Transverse colon (tissue), 4 donors: Measurements from ENCODE around the gene MEGF11. TPM values are rescaled to one million over a fixed set of nuclear protein-coding genes. Genes with fewer than 3 reads are reported as not detected.

Experiments
- DNase-seq: peaks from one replicate; pipeline ENCODE4 v3.0.0-alpha.2; 2019
- H3K27ac ChIP-seq, 4 donors: fragments of 200-600 bp; sonication (generic); 2 replicates each; pipeline ENCODE4 v1.5.1; 2016 to 2018; ENCODE audit warnings: inconsistent platforms in 4 of 4
- H3K27me3 ChIP-seq: fragments of 200-600 bp; sonication (generic); 2 replicates; pipeline ENCODE4 v1.5.1; 2017; ENCODE audit warnings: inconsistent platforms
- H3K36me3 ChIP-seq, 4 donors: fragments of 200-600 bp; sonication (generic); 2 replicates each; pipeline ENCODE4 v1.5.1; 2017 to 2019; ENCODE audit warnings: inconsistent platforms in 4 of 4
- H3K4me1 ChIP-seq, 4 donors: fragments of 200-600 bp; sonication (generic); 2 replicates each; pipeline ENCODE4 v1.5.1; 2017 to 2020; ENCODE audit warnings: inconsistent platforms in 4 of 4
- H3K4me3 ChIP-seq, 4 donors: fragments of 200-600 bp; sonication (generic); 1 replicate in 1 of 4; 2 replicates in 3 of 4; pipeline versions ENCODE4 v1.5.1 to v1.6.1; 2017 to 2019; ENCODE audit warnings: inconsistent platforms in 4 of 4
- H3K9me3 ChIP-seq, 2 donors: fragments of 200-600 bp; sonication (generic); 2 replicates each; pipeline ENCODE4 v1.5.1; 2017 to 2019; ENCODE audit warnings: inconsistent platforms in 2 of 2
- CTCF ChIP-seq, 5 experiments: fragments of 200-600 bp in 3 of 5; fragments of 450-650 bp in 2 of 5; sonication (generic) in 3 of 5; IDR thresholded peaks; 1 replicate in 2 of 5; 2 replicates in 3 of 5; pipeline ENCODE4 v1.5.1; 2016 to 2017; ENCODE audit warnings: antibody characterized with exemption in 5 of 5, inconsistent platforms in 3 of 5, mild to moderate bottlenecking in 2 of 5, moderate library complexity in 1 of 5
- EP300 ChIP-seq: sonication (generic); formaldehyde crosslinking; IDR thresholded peaks from one replicate; pipeline ENCODE4 v1.6.1; 2017; ENCODE audit warnings: antibody characterized with exemption, low read depth
- POLR2A ChIP-seq: fragments of 450-650 bp; IDR thresholded peaks from one replicate; pipeline ENCODE4 v1.6.1; 2016; ENCODE audit warnings: antibody characterized with exemption, mild to moderate bottlenecking, moderate library complexity
- POLR2AphosphoS5 ChIP-seq, 3 donors: sonication (generic); formaldehyde crosslinking; IDR thresholded peaks; one replicate each; pipeline ENCODE4 v1.6.1; 2016; ENCODE audit warnings: antibody characterized with exemption in 3 of 3
- whole genome bisulfite sequencing, 2 donors: methylation state at CpG; one replicate each; pipeline ENCODE4 v1.1.5; 2018; ENCODE audit warnings: low coverage in 1 of 2; 5-methylcytosine and 5-hydroxymethylcytosine counted together
- in situ Hi-C, 4 donors: fragments of 200-750 bp; cut with MboI; loops; one replicate each; pipeline versions ENCODE4 v1.15.0 to v1.15.1; 2017; ENCODE audit warnings: low sequenced_read_pairs in 3 of 4, low pct_ligation_motif_present in 1 of 4, low pct_unique_long_range_greater_than_20kb in 1 of 4
- intact Hi-C: fragments of 100-400 bp; cut with DNase I; formaldehyde crosslinking; loops from one replicate; pipeline ENCODE4 v1.15.1; 2023; ENCODE audit warnings: low total_unique reads
- total RNA-seq, 4 donors: library from RNA; depleted of rRNA; stranded (reverse); fragments of >200 nt; gene quantifications; one replicate each; pipeline ENCODE4 v1.1.0, GENCODE V29; 2016

MEGF11 gene
- total RNA-seq, 4 donors from 2014 or later, result 0.16 TPM; not detected in 3

GRCh38 chr15:65942436-65942835 lies 311.1 kb downstream of the MEGF11 start:
- intact Hi-C loops (no loop called here), in situ Hi-C loops (no loop called here)
- H3K4me3 ChIP-seq, result no peak overlapping the region
- WGBS, 2 donors, result 81% methylated on average over 4 of the region's 4 CpGs; no CpG with 5 or more reads in 1 of the 2 donors
- H3K9me3 ChIP-seq, result no peaks in the 10 kb centered on the region
- no peaks in the 10 kb centered on the region for H3K4me1 ChIP-seq
- H3K36me3 ChIP-seq, result no peaks in the 10 kb centered on the region
- no peak for DNase-seq
- TF ChIP-seq CTCF (IDR thresholded peaks at IDR 0.05) (no peak), POLR2AphosphoS5 (IDR thresholded peaks at IDR 0.05) (no peak), EP300 (no peak), POLR2A (no peak)
- H3K27me3 ChIP-seq, result no peaks in the 10 kb centered on the region
- H3K27ac ChIP-seq, result no peak overlapping the region

GRCh38 chr15:65940618-65940909 lies 313.0 kb downstream of the MEGF11 start:
- H3K4me1 ChIP-seq, result no peaks in the 10 kb centered on the region
- no peaks in the 10 kb centered on the region for H3K9me3 ChIP-seq
- no peaks in the 10 kb centered on the region for H3K27me3 ChIP-seq
- no peak for DNase-seq
- in situ Hi-C loops (no loop called here), intact Hi-C loops (no loop called here)
- TF ChIP-seq POLR2A (no peak), POLR2AphosphoS5 (IDR thresholded peaks at IDR 0.05) (no peak), EP300 (no peak), CTCF (IDR thresholded peaks at IDR 0.05) (no peak)
- no peaks in the 10 kb centered on the region for H3K36me3 ChIP-seq
- H3K4me3 ChIP-seq, result no peak overlapping the region
- H3K27ac ChIP-seq, result no peak overlapping the region

- no peak overlapping the region for H3K27ac ChIP-seq
- H3K36me3 ChIP-seq, result no peaks in the 10 kb centered on the region
- no peak overlapping the region for H3K4me3 ChIP-seq
- H3K4me1 ChIP-seq, result no peaks in the 10 kb centered on the region
- no peak for TF ChIP-seq POLR2A
- TF ChIP-seq EP300, result no peak
- TF ChIP-seq CTCF (IDR thresholded peaks at IDR 0.05), result no peak
- no peak for TF ChIP-seq POLR2AphosphoS5 (IDR thresholded peaks at IDR 0.05)
- intact Hi-C loops, result no loop called here
- H3K9me3 ChIP-seq, result no peaks in the 10 kb centered on the region
- 47 to 69% methylated on average over 2 to 10 of the region's 10 CpGs for WGBS, 2 donors
- in situ Hi-C loops, result no loop called here
- H3K27me3 ChIP-seq, result no peaks in the 10 kb centered on the region
- no peak for DNase-seq
Measured at GRCh38 chr15:65939901-65940617, 313.5 kb downstream of the MEGF11 start.

- TF ChIP-seq CTCF (IDR thresholded peaks at IDR 0.05) (no peak), POLR2A (no peak), POLR2AphosphoS5 (IDR thresholded peaks at IDR 0.05) (no peak), EP300 (no peak)
- Histone ChIP-seq H3K9me3 (no peaks in the 10 kb centered on the region), H3K27me3 (no peaks in the 10 kb centered on the region), H3K27ac (no peak overlapping the region), H3K4me1 (no peaks in the 10 kb centered on the region), H3K4me3 (no peak overlapping the region), H3K36me3 (no peaks in the 10 kb centered on the region)
- intact Hi-C loops, result no loop called here
- no peak for DNase-seq
- in situ Hi-C loops, result no loop called here
- 92 to 93% methylated on average over 4 of the region's 4 CpGs for WGBS, 2 donors
Measured at GRCh38 chr15:65938604-65939003, 314.9 kb downstream of the MEGF11 start.
